KG1 (cell line): ENCODE data around the gene PLA2G2F.

Experiments used
- DNase-seq: peaks from one replicate; lab custom pipeline; 2025; lab: John Stamatoyannopoulos, UW

Gene PLA2G2F

DNA sequence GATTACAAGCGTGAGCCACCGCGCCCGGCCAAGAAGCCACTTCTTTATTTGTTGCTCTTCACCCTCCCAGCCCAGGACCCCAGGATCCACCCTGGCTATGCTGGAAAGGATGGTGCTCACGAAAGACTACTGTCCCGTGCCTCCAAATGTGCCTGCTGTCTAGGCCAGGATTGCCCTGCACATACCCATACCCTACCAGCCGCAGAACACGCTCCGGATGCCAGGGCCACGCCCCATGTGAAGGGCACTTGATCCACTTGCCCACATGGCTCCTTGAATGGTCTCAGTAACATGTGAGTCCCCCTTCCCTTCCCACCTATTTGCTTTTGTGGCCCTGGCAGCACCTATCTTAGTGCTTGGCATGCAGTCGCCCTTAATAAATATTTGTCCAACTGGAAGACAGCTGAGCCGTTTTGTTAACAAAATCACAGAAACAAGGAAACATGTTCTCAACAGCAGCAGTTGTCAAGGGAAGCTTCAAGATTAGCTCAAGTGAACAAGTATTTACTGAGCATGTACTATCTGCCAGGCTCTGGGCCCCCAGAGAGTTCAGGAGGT, 33.0 kb downstream of the PLA2G2F start:
- DNase-seq: no peak

- no peak for DNase-seq
Measured at GRCh38 chr1:20174937-20175666, 36.0 kb downstream of the PLA2G2F start.

DNA sequence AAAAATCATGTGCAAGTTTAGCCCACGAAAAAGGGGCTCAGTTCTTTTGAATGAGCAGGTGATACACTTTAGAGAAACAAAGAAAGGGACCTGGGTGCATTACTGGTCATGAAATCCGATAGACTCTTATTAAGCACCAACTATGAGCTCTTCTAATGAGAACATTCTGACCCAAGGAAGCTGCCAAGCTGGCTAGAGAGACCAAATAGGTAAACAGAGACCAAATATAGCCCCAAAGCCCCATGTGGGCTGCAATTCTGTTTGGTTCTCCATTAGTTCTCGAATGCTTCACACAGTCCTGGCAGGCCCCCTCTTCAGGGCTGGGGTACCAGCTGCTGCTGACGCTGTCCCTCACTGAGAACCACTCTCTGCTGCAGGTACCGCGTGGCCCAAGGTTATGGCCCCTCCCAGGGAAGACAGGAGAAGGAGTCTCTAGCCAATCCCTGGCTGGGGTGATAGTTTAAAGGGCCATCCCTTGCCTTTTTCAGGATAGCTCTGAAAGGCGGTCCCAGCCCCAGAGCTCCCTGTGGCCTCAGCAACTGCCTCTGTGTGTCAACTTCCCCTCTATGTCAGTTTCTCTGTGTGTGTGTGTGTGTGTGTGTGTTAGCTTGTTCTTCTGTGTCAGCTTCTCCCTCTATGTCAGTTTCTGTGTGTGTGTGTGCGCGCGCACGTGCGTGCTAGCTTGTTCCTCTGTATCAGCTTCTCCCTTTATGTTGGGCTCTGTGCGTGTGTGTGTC, 39.7 kb downstream of the PLA2G2F start:
- DNase-seq: no peak

- no peak for DNase-seq
Measured at GRCh38 chr1:20179371-20180128, 40.4 kb downstream of the PLA2G2F start.

DNA sequence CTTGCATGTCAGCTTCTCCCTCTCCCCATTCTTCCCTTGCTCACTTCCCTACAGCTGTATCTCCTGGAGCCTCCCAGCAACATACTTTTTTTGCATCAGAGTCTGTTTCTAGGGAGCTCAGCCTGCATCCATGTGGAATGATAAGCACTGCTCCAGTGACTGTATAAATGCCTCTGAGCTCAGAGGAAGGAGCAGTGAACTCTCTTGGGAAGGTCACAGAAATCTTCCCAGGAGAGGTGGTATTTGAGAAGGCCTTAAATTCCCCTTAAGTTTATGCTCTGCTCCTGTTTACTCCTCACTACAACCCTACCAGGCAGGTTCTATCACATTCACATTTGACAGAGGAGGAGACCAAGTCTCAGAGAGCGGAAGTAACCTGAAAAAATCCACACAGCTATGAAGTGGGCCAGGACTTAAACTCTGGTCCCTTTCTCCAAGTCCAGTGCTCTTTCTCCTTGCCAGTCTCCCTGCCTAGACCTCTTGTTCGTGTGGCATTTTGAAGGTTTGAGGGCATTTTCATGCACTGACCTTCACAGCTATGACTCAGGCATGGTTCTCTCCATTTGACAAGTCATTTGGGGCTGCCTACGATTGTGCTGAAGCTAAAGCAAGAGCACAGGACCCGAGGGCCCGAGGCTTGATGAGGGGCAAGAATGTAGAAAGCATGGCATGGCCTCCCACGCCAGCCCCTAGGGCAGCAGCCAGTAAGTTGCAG, 41.2 kb downstream of the PLA2G2F start:
- DNase-seq: no peak

GRCh38 chr1:20180844-20181207, 41.7 kb downstream of the PLA2G2F start:
- no peak for DNase-seq

DNA sequence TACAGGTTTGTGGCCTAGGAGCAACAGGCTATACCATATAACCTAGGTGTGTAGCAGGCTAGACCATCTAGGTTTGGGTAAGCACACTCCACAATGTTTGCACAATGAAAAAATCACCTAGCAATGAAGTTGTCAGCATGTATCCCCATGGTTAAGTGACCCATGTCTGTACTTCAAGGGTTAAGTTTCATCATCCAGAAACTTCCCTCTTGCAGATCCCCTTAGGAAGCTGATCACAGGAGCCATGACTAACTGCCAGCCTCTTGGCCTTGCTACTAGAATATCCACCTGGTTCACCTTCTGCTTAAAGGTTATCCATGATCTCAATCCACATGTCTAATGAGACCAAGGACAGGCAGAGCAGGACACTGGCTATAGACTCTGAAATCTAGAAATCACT, 43.3 kb downstream of the PLA2G2F start:
- no peak for DNase-seq

- DNase-seq: no peak
Measured at GRCh38 chr1:20183035-20183434, 43.9 kb downstream of the PLA2G2F start.

DNA sequence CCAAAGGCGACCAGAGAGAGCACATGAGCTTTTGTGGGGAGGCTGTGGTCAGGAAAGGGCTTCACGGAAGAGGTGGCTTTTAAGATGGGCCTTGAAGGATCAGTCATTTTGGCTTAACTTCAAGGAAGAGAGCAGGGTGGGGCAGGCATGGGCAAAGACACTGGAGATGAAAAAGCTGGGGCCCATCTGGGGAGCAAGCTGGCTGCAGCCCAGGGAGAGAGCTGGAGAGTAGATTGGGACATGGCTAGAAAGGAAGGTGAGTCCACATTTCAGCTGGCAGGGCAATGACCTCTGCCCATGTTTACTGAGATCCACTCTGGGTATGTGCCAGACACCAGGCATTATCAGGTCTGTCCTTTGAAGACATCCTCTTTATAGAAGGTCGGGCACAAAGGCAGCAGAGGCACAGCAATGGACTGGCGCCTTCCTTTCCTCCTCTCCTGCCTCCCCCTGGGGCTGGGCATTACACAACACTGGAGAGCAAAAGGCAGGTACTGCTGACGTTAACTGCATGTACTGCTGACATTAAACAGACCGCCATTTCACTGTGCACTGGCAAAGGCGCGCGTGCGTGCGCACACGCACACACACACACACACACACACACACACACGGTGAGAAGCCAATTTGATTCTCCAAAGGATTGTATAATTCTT, 44.6 kb downstream of the PLA2G2F start:
- no peak for DNase-seq

GRCh38 chr1:20184481-20184900, 45.4 kb downstream of the PLA2G2F start:
- no peak for DNase-seq

- no peak for DNase-seq
Measured at GRCh38 chr1:20184997-20185833, 46.1 kb downstream of the PLA2G2F start.

- no peak for DNase-seq
Measured at GRCh38 chr1:20185834-20186782, 47.0 kb downstream of the PLA2G2F start, which contains the start of the genes PLA2G2C and UBXN10. Gene PLA2G2C, minus strand, starts transcription at chr1:20186518. Its CDS starts 9,155 bp downstream, at chr1:20177363. Gene UBXN10, plus strand, starts transcription at chr1:20186096. Its CDS starts 4,466 bp downstream, at chr1:20190562.

GRCh38 chr1:20187103-20187812, 48.1 kb downstream of the PLA2G2F start:
- no peak for DNase-seq

- no peak for DNase-seq
Measured at GRCh38 chr1:20187813-20188454, 48.8 kb downstream of the PLA2G2F start.

GRCh38 chr1:20188455-20188817, 49.3 kb downstream of the PLA2G2F start:
- no peak for DNase-seq

DNA sequence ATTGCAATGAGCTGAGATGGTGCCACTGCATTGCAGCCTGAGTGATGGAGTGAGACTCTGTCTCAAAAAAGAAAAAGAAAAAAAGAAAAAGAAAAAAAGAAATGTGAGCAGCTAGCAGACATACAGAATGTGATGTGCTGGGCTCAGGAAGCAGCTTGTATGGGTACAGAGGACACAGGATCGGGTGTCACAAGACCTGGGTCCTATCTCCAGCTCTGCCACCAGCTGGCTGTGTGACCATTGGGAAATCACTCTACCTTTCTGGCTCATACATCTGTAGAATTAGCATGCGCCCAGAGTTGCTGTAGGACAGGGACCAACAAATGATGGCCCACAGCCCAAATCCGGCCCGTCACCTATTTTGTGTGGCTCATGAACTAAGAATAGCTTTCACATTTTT, 50.5 kb downstream of the PLA2G2F start:
- no peak for DNase-seq

GRCh38 chr1:20190256-20191160, 51.4 kb downstream of the PLA2G2F start:
- no peak for DNase-seq
